Measurements from ENCODE around the gene GDF9. TPM values are rescaled to one million over a fixed set of nuclear protein-coding genes. Genes with fewer than 3 reads are reported as not detected.

Gene GDF9
- total and polyA plus RNA-seq, 5 donors from 2014 or later = 0.11 to 0.35 (median 0.24) TPM; not detected in 1

DNA sequence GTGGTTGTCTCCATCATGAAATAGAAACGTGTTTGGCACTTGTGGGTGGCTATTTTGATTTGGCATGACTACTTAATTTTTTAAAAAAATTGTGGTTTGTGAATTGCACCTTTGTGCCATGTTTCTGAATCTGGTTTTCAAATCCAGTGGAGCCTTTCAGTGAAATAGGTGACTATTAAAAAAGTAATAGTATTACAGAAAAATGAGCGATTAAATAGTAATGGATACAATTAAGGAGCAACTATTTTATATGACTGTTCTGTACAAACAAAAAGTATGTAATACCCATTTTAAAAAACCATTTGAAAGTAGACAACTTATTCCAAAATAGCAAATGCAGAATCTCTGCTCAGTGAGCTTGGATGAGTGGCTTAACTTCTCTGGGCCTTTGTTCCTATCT lies 50.2 kb downstream of the GDF9 start:
- H3K9me3 ChIP-seq (ENCODE audit: control insufficient read depth in 2 of 2, low read length in 2 of 2) = no peaks in the 10 kb centered on the region
- H3K36me3 Mint-ChIP-seq = no peaks in the 10 kb centered on the region
- no peak overlapping the region for H3K4me3 ChIP-seq (ENCODE audit: low read depth, low read length)
- H3K27me3 ChIP-seq (ENCODE audit: control insufficient read depth, insufficient read depth, low read length) = peaks cover 15% of the 10 kb centered on the region
- H3K9me3 Mint-ChIP-seq = peaks cover 0 to 5% (median 0%) of the 10 kb centered on the region in 7 donors
- H3K4me3 Mint-ChIP-seq = no peak overlapping the region
- no peak for ATAC-seq (ENCODE audit: low read depth in 2 of 2)
- H3K27me3 Mint-ChIP-seq = peaks cover 80% of the 10 kb centered on the region
- H3K27ac ChIP-seq (ENCODE audit: insufficient read depth, low read length, poor library complexity, severe bottlenecking) = no peak overlapping the region
- H3K27ac Mint-ChIP-seq = no peak overlapping the region
- H3K4me1 ChIP-seq (ENCODE audit: control insufficient read depth, insufficient read depth, low read length, poor library complexity, severe bottlenecking) = peaks cover 16% of the 10 kb centered on the region
- DNase-seq = no peak
- H3K36me3 ChIP-seq (ENCODE audit: control insufficient read depth, insufficient read depth, low read length) = no peaks in the 10 kb centered on the region
- peaks cover 7 to 26% (median 17%) of the 10 kb centered on the region in 4 donors for H3K4me1 Mint-ChIP-seq

DNA sequence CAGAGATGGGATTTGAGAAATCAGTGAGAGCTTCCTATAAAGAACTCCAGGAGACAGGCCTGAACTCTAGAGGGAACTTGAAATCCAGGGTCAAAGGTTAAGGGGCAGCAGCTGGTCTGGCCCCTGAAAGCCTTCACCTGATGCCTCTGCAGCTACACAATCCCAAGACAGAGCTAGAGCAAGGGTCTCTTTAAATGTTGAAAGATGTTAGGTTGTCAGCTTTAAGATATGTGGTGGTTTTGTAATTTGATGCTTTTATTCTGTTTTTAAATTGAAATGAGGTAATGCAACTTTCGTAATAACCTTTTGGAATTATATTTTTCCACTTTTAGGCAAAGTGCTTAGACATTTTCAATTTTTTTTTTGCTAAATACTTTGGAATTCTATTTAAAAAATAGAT lies 50.8 kb downstream of the GDF9 start:
- H3K27ac Mint-ChIP-seq = no peak overlapping the region
- H3K27ac ChIP-seq (ENCODE audit: insufficient read depth, low read length, poor library complexity, severe bottlenecking) = no peak overlapping the region
- no peak for DNase-seq
- ATAC-seq (ENCODE audit: low read depth in 2 of 2) = no peak
- H3K27me3 Mint-ChIP-seq = peaks cover 80% of the 10 kb centered on the region
- peaks cover 7 to 25% (median 15%) of the 10 kb centered on the region in 4 donors for H3K4me1 Mint-ChIP-seq
- H3K36me3 Mint-ChIP-seq = no peaks in the 10 kb centered on the region
- no peaks in the 10 kb centered on the region for H3K9me3 ChIP-seq (ENCODE audit: control insufficient read depth in 2 of 2, low read length in 2 of 2)
- H3K4me3 Mint-ChIP-seq = peak overlapping the region; percentile 39 to 87 (median 58)
- no peak overlapping the region for H3K4me3 ChIP-seq (ENCODE audit: low read depth, low read length)
- peaks cover 19% of the 10 kb centered on the region for H3K27me3 ChIP-seq (ENCODE audit: control insufficient read depth, insufficient read depth, low read length)
- H3K4me1 ChIP-seq (ENCODE audit: control insufficient read depth, insufficient read depth, low read length, poor library complexity, severe bottlenecking) = peaks cover 16% of the 10 kb centered on the region
- peaks cover 0 to 5% (median 0%) of the 10 kb centered on the region in 7 donors for H3K9me3 Mint-ChIP-seq
- no peaks in the 10 kb centered on the region for H3K36me3 ChIP-seq (ENCODE audit: control insufficient read depth, insufficient read depth, low read length)

DNA sequence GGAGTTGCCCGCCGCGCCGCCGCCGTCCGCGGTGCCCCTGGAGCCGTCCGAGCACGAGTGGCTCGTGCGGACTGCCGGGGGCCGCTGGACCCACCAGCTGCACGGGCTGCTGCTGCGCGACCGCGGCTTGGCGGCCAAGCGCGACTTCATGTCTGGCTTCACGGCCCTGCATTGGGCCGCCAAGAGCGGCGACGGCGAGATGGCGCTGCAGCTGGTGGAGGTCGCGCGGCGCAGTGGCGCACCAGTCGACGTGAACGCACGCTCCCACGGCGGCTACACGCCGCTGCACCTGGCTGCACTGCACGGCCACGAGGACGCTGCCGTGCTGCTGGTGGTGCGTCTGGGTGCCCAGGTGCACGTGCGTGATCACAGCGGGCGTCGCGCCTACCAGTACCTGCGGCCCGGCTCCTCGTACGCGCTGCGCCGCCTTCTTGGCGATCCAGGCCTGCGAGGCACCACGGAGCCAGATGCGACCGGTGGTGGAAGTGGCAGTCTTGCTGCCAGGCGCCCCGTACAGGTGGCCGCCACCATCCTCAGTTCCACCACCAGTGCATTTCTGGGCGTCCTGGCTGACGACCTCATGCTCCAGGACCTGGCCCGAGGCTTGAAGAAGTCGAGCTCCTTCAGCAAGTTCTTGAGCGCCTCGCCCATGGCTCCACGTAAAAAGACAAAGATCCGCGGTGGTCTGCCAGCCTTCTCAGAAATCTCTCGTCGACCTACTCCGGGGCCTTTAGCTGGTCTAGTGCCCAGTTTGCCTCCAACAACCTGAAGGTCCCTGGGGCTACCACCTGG lies 51.6 kb downstream of the GDF9 start:
- no peak overlapping the region for H3K27ac ChIP-seq (ENCODE audit: insufficient read depth, low read length, poor library complexity, severe bottlenecking)
- no peak overlapping the region for H3K4me3 ChIP-seq (ENCODE audit: low read depth, low read length)
- DNase-seq (no peak), ATAC-seq (ENCODE audit: low read depth in 2 of 2) (no peak)
- Mint-ChIP-seq H3K4me3 (peak overlapping the region; percentile 39 to 87 (median 58)), H3K4me1 (peaks cover 6 to 18% (median 11%) of the 10 kb centered on the region in 4 donors), H3K27ac (no peak overlapping the region), H3K27me3 (peaks cover 80% of the 10 kb centered on the region), H3K36me3 (no peaks in the 10 kb centered on the region), H3K9me3 (peaks cover 0 to 3% (median 0%) of the 10 kb centered on the region in 7 donors)
- H3K27me3 ChIP-seq (ENCODE audit: control insufficient read depth, insufficient read depth, low read length) = peaks cover 23% of the 10 kb centered on the region
- H3K4me1 ChIP-seq (ENCODE audit: control insufficient read depth, insufficient read depth, low read length, poor library complexity, severe bottlenecking) = peaks cover 16% of the 10 kb centered on the region
- no peaks in the 10 kb centered on the region for H3K36me3 ChIP-seq (ENCODE audit: control insufficient read depth, insufficient read depth, low read length)
- H3K9me3 ChIP-seq (ENCODE audit: control insufficient read depth in 2 of 2, low read length in 2 of 2) = no peaks in the 10 kb centered on the region

DNA sequence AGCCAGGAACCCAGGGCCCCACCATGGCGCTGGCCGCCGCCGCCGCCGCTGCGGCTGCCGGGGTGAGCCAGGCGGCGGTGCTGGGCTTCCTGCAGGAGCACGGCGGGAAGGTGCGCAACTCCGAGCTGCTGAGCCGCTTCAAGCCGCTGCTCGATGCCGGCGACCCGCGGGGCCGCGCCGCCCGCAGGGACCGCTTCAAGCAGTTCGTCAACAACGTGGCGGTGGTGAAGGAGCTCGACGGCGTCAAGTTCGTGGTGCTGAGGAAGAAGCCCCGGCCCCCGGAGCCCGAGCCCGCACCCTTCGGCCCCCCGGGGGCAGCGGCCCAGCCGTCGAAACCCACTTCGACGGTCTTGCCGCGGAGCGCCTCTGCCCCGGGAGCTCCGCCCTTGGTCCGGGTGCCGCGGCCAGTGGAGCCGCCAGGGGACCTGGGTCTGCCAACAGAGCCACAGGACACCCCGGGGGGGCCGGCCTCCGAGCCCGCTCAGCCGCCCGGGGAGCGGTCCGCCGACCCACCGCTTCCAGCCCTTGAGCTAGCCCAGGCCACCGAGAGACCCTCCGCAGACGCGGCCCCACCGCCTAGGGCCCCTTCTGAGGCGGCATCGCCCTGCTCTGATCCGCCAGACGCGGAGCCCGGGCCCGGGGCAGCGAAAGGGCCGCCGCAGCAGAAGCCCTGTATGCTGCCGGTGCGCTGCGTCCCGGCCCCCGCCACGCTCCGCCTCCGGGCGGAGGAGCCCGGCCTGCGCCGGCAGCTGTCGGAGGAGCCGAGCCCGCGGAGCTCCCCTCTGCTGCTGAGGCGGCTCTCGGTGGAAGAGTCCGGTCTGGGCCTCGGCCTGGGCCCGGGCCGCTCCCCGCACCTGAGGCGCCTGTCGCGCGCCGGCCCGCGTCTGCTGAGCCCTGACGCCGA lies 52.4 kb downstream of the GDF9 start:
- Mint-ChIP-seq H3K9me3 (peaks cover 0 to 4% (median 0%) of the 10 kb centered on the region in 7 donors), H3K36me3 (no peaks in the 10 kb centered on the region), H3K4me1 (peaks cover 4 to 14% (median 10%) of the 10 kb centered on the region in 4 donors), H3K27ac (no peak overlapping the region), H3K27me3 (peaks cover 78% of the 10 kb centered on the region), H3K4me3 (no peak overlapping the region)
- peaks cover 25% of the 10 kb centered on the region for H3K27me3 ChIP-seq (ENCODE audit: control insufficient read depth, insufficient read depth, low read length)
- DNase-seq (peak in 1 of 3 donors; percentile 26), ATAC-seq (ENCODE audit: low read depth in 2 of 2) (peak in 1 of 2 donors; percentile 41)
- no peaks in the 10 kb centered on the region for H3K9me3 ChIP-seq (ENCODE audit: control insufficient read depth in 2 of 2, low read length in 2 of 2)
- H3K4me1 ChIP-seq (ENCODE audit: control insufficient read depth, insufficient read depth, low read length, poor library complexity, severe bottlenecking) = peaks cover 16% of the 10 kb centered on the region
- no peak overlapping the region for H3K4me3 ChIP-seq (ENCODE audit: low read depth, low read length)
- no peaks in the 10 kb centered on the region for H3K36me3 ChIP-seq (ENCODE audit: control insufficient read depth, insufficient read depth, low read length)
- H3K27ac ChIP-seq (ENCODE audit: insufficient read depth, low read length, poor library complexity, severe bottlenecking) = no peak overlapping the region

DNA sequence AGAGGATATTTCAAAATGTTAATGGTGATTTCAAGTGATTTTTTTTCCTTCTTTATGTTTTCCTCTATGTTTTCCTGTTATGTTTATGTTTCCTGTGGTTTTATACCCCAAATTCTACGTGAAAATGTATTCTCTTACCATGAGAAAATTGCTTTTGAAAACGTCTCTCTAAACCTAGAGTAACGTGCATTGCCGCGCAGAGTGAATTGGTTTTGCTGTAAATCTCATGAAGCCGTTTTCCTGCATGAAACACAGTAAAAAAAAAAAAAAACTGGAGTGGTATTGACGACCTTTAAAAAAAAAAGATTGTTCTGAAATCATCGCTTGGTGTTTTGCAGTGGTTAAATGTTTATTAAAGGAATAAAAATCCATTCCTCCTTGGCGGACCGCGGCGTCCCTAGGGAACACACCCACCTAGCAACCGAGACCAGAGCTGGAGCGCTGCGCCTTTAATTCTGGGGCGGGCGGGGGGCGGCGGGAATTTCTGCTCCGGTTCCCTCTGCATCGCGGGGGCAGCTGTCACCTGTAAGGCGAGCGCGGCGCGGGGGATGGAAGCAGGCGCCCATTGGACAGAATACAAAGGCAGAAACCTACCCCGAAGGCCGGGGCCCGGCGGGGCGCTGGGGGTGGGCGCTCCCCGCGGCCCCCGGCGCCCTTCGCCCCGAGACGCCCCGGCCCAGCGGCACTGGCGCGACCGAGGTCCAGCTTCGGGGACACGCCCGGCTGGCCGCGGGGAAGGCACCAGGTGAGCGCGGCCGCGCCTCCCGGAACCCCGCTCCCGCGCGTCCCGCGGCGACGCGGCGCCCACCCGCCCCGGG lies 53.3 kb downstream of the GDF9 start, which contains the start of gene SOWAHA:
Gene SOWAHA (plus strand): TSS at position 522 of the 818 bp plus-strand sequence. CDS start 320 bp downstream, outside the sequence.
- Histone ChIP-seq H3K4me3 (ENCODE audit: low read depth, low read length) (peak within 1 kb of the TSS; percentile 41), H3K27me3 (ENCODE audit: control insufficient read depth, insufficient read depth, low read length) (peaks cover 31% of the 10 kb centered on the region), H3K4me1 (ENCODE audit: control insufficient read depth, insufficient read depth, low read length, poor library complexity, severe bottlenecking) (peaks cover 16% of the 10 kb centered on the region), H3K27ac (ENCODE audit: insufficient read depth, low read length, poor library complexity, severe bottlenecking) (no peak within 1 kb of the TSS), H3K9me3 (ENCODE audit: control insufficient read depth in 2 of 2, low read length in 2 of 2) (no peaks in the 10 kb centered on the region), H3K36me3 (ENCODE audit: control insufficient read depth, insufficient read depth, low read length) (no peaks in the 10 kb centered on the region)
- H3K36me3 Mint-ChIP-seq = no peaks in the 10 kb centered on the region
- H3K27ac Mint-ChIP-seq = peak within 1 kb of the TSS in 1 of 3 donors; percentile 80
- no peak for ATAC-seq (ENCODE audit: low read depth in 2 of 2)
- H3K4me1 Mint-ChIP-seq = peaks cover 4 to 14% (median 10%) of the 10 kb centered on the region in 4 donors
- peaks cover 0 to 4% (median 0%) of the 10 kb centered on the region in 7 donors for H3K9me3 Mint-ChIP-seq
- H3K27me3 Mint-ChIP-seq = peaks cover 79% of the 10 kb centered on the region
- DNase-seq = no peak
- H3K4me3 Mint-ChIP-seq = peak within 1 kb of the TSS; percentile 6 to 89 (median 84)

DNA sequence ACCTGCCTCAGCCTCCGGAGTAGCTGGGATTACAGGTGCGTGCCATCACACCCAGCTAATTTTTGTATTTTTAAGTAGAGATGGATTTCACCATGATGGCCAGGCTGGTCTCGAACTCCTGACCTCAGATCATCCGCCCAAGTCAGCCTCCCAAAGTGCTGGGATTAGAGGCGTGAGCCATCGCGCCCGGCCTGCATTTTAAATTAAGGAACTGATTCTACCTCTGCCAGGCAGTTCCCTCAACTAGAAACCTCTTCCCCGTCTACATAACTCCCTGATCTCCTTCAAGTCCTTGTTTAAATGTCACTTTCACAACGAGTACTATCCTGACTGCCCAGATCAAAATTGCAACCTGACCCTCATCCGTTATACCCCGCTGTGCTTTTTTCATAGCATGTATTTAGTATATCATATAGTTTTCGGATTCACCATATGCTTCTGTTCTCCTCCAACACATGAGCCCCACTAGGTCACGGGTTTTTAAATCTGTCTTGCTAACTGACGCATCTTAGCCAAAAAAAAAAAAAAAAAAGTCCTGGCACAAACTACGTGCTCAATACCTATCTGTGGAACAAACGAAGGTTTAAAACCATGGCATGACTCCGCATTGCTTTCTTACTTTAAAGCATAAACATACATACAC lies 54.0 kb downstream of the GDF9 start:
- peaks cover 31% of the 10 kb centered on the region for H3K27me3 ChIP-seq (ENCODE audit: control insufficient read depth, insufficient read depth, low read length)
- H3K27ac ChIP-seq (ENCODE audit: insufficient read depth, low read length, poor library complexity, severe bottlenecking) = no peak overlapping the region
- Mint-ChIP-seq H3K27ac (no peak overlapping the region), H3K36me3 (no peaks in the 10 kb centered on the region), H3K27me3 (peaks cover 80% of the 10 kb centered on the region), H3K9me3 (peaks cover 0 to 4% (median 0%) of the 10 kb centered on the region in 7 donors), H3K4me3 (peak overlapping the region in 3 of 4 donors; percentile 6 to 89 (median 83)), H3K4me1 (peaks cover 4 to 14% (median 10%) of the 10 kb centered on the region in 4 donors)
- ATAC-seq (ENCODE audit: low read depth in 2 of 2) (no peak), DNase-seq (no peak)
- H3K4me3 ChIP-seq (ENCODE audit: low read depth, low read length) = peak overlapping the region; percentile 41
- peaks cover 16% of the 10 kb centered on the region for H3K4me1 ChIP-seq (ENCODE audit: control insufficient read depth, insufficient read depth, low read length, poor library complexity, severe bottlenecking)
- H3K9me3 ChIP-seq (ENCODE audit: control insufficient read depth in 2 of 2, low read length in 2 of 2) = no peaks in the 10 kb centered on the region
- no peaks in the 10 kb centered on the region for H3K36me3 ChIP-seq (ENCODE audit: control insufficient read depth, insufficient read depth, low read length)
